Parathyroid adenoma (tissue), 2 donors: ENCODE results near the gene NEURL3.

Experiments used
- H2AFZ ChIP-seq: fragments of 300-600 bp; sonication (generic); one replicate; pipeline ENCODE4 v1.7.0; 2017; ENCODE audit warnings: antibody characterized with exemption, mild to moderate bottlenecking
- H3K27ac ChIP-seq: fragments of 300-600 bp; sonication (generic); one replicate; pipeline ENCODE4 v1.7.0; 2017
- H3K27me3 ChIP-seq: fragments of 300-600 bp; sonication (generic); one replicate; pipeline ENCODE4 v1.7.0; 2017; ENCODE audit warnings: low read length; ENCODE audit not compliant: control insufficient read depth, insufficient read depth
- H3K36me3 ChIP-seq: fragments of 300-600 bp; sonication (generic); one replicate; pipeline ENCODE4 v1.7.0; 2017; ENCODE audit warnings: low read length; ENCODE audit not compliant: control insufficient read depth, insufficient read depth
- H3K4me1 ChIP-seq: fragments of 300-600 bp; sonication (generic); one replicate; pipeline ENCODE4 v1.7.0; 2017; ENCODE audit warnings: control low read depth
- H3K4me2 ChIP-seq: fragments of 300-600 bp; sonication (generic); one replicate; pipeline ENCODE4 v1.7.0; 2017; ENCODE audit warnings: low read length
- H3K4me3 ChIP-seq: fragments of 300-600 bp; sonication (generic); one replicate; pipeline ENCODE4 v1.7.0; 2017; ENCODE audit warnings: low read depth, low read length
- H3K79me2 ChIP-seq: fragments of 300-600 bp; sonication (generic); one replicate; pipeline ENCODE4 v1.7.0; 2017; ENCODE audit warnings: control low read depth
- H3K9ac ChIP-seq: fragments of 300-600 bp; sonication (generic); one replicate; pipeline ENCODE4 v1.7.0; 2017; ENCODE audit warnings: mild to moderate bottlenecking
- H3K9me3 ChIP-seq: fragments of 300-600 bp; sonication (generic); one replicate; pipeline ENCODE4 v1.7.0; 2017; ENCODE audit warnings: low read length; ENCODE audit not compliant: control insufficient read depth
- TF ChIP-seq, protein P1 (sequence below): fragments of 300-600 bp; sonication (generic); IDR thresholded peaks from one replicate; pipeline ENCODE4 v1.7.0; 2017; ENCODE audit warnings: antibody characterized with exemption, mild to moderate bottlenecking
- donor health status: primary hyperparathyroidism.

NEURL3 gene

DNA sequence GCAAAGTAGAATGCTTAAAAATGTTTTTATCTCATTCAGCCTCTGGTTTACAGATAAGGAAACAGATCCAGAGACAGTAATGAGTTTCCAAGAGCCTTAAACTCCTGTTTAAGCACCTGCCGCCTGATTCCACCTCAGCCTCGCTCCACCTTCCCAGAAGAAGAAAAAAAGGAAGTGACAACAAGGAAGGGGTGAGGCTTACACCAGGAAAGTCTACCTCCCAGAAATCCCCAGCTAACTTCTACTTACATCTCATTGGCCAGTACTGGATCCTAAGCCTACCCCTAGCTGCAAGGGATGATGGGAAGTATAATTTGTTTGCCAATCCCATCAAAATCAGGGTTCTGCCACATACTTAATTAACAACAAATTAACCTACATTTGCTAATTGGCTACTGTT, 16.1 kb upstream of the NEURL3 start:
- no peaks in the 10 kb centered on the region for H3K79me2 ChIP-seq
- H3K9ac ChIP-seq: no peak overlapping the region
- no peaks in the 10 kb centered on the region for H3K27me3 ChIP-seq
- H3K27ac ChIP-seq: no peak overlapping the region
- no peak overlapping the region for H2AFZ ChIP-seq
- no peak overlapping the region for H3K4me3 ChIP-seq
- no peaks in the 10 kb centered on the region for H3K9me3 ChIP-seq
- no peak overlapping the region for H3K4me2 ChIP-seq
- no peaks in the 10 kb centered on the region for H3K36me3 ChIP-seq
- TF ChIP-seq, protein P1, sequence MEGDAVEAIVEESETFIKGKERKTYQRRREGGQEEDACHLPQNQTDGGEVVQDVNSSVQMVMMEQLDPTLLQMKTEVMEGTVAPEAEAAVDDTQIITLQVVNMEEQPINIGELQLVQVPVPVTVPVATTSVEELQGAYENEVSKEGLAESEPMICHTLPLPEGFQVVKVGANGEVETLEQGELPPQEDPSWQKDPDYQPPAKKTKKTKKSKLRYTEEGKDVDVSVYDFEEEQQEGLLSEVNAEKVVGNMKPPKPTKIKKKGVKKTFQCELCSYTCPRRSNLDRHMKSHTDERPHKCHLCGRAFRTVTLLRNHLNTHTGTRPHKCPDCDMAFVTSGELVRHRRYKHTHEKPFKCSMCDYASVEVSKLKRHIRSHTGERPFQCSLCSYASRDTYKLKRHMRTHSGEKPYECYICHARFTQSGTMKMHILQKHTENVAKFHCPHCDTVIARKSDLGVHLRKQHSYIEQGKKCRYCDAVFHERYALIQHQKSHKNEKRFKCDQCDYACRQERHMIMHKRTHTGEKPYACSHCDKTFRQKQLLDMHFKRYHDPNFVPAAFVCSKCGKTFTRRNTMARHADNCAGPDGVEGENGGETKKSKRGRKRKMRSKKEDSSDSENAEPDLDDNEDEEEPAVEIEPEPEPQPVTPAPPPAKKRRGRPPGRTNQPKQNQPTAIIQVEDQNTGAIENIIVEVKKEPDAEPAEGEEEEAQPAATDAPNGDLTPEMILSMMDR: no peak
- peaks cover 5% of the 10 kb centered on the region for H3K4me1 ChIP-seq

DNA sequence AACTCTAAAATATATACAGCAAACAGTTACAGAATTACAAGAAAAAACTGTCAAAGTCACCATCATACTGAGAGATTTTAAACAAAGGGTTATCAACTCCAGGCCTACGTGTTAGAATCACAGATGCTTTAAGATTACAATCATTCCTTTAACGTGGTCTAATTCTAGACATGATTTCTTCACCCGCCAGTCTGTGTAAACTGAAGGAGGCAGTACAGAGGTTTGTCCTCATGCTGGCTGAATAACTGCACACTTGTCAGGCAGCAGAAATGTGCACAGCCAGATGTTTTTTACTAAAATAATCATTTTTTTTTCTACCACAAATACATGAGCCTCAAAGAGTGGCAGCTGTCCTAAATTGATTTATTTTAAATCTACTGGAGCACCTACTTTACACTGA, 15.5 kb upstream of the NEURL3 start:
- H3K36me3 ChIP-seq: no peaks in the 10 kb centered on the region
- peaks cover under 1% of the 10 kb centered on the region for H3K4me1 ChIP-seq
- H3K27me3 ChIP-seq: no peaks in the 10 kb centered on the region

GRCh38 chr2:96520231-96520630, 15.1 kb upstream of the NEURL3 start:
- no peak overlapping the region for H2AFZ ChIP-seq
- no peaks in the 10 kb centered on the region for H3K4me1 ChIP-seq
- no peaks in the 10 kb centered on the region for H3K79me2 ChIP-seq
- H3K9ac ChIP-seq: no peak overlapping the region
- no peaks in the 10 kb centered on the region for H3K9me3 ChIP-seq
- H3K27ac ChIP-seq: no peak overlapping the region
- no peaks in the 10 kb centered on the region for H3K36me3 ChIP-seq
- TF ChIP-seq, protein P1: no peak
- H3K27me3 ChIP-seq: no peaks in the 10 kb centered on the region
- H3K4me3 ChIP-seq: no peak overlapping the region
- H3K4me2 ChIP-seq: no peak overlapping the region

More for the DNA sequence above, 15.5 kb upstream of the NEURL3 start:
- Histone ChIP-seq H3K9me3 (no peaks in the 10 kb centered on the region), H3K9ac (no peak overlapping the region), H2AFZ (no peak overlapping the region), H3K4me2 (no peak overlapping the region), H3K79me2 (no peaks in the 10 kb centered on the region), H3K27ac (no peak overlapping the region), H3K4me3 (no peak overlapping the region)
- TF ChIP-seq, protein P1: no peak

DNA sequence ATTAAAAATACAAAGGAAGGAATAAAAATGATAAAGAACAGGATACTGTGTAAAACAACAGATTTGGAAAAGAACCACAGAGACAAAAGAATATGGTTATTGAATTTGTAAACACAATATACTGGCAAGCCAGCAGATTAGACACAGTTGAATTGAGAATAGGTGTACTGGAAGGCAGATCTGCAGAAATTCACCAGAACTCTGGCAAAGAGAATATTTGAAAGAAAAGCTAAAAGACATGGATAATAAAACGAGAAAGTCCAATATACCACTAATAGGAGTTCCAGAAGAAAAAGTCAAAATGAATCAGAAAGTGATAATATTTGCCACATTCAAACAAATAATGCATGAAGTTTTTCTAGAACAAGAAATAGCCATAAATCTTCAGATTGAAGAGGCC, 11.9 kb upstream of the NEURL3 start:
- Histone ChIP-seq H3K9ac (no peak overlapping the region), H3K4me2 (no peak overlapping the region)
- TF ChIP-seq, protein P1: no peak

DNA sequence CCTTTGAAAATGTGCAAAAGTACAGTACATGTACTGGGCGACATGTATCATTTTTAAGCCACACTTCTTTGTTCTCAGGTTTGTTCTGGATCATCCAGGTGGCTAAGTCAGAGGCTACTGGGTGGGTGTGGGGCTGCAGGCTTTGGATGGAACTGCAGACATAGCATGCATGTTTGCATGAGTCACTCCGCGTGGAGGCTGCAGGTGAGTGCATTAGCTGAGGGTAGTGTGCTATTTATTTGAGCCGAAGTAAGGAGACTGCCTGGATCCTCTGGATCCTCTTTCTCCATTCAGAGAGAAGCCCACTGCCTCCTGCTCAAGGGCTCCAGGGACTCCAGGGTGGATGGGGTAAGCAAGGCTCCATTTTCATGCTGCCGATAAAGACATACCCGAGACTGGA, 9.4 kb upstream of the NEURL3 start:
- TF ChIP-seq, protein P1: no peak
- H3K9me3 ChIP-seq: no peaks in the 10 kb centered on the region
- no peaks in the 10 kb centered on the region for H3K79me2 ChIP-seq

More for the DNA sequence above, 11.9 kb upstream of the NEURL3 start:
- no peaks in the 10 kb centered on the region for H3K4me1 ChIP-seq
- H2AFZ ChIP-seq: no peak overlapping the region
- no peaks in the 10 kb centered on the region for H3K9me3 ChIP-seq
- H3K27me3 ChIP-seq: no peaks in the 10 kb centered on the region
- H3K79me2 ChIP-seq: no peaks in the 10 kb centered on the region
- H3K4me3 ChIP-seq: no peak overlapping the region
- H3K27ac ChIP-seq: no peak overlapping the region
- H3K36me3 ChIP-seq: no peaks in the 10 kb centered on the region

More for the DNA sequence above, 9.4 kb upstream of the NEURL3 start:
- H3K9ac ChIP-seq: no peak overlapping the region
- H3K27me3 ChIP-seq: no peaks in the 10 kb centered on the region
- H3K36me3 ChIP-seq: no peaks in the 10 kb centered on the region
- no peak overlapping the region for H3K4me2 ChIP-seq
- no peak overlapping the region for H3K4me3 ChIP-seq
- peaks cover 2% of the 10 kb centered on the region for H3K4me1 ChIP-seq
- no peak overlapping the region for H2AFZ ChIP-seq
- H3K27ac ChIP-seq: no peak overlapping the region
